ENCODE data around the gene TUB. TPM values are rescaled to one million over a fixed set of nuclear protein-coding genes. Genes with fewer than 3 reads are reported as not detected.

The TUB gene
- total RNA-seq, 1 experiment from 2014 or later, result 2.2 TPM

DNA sequence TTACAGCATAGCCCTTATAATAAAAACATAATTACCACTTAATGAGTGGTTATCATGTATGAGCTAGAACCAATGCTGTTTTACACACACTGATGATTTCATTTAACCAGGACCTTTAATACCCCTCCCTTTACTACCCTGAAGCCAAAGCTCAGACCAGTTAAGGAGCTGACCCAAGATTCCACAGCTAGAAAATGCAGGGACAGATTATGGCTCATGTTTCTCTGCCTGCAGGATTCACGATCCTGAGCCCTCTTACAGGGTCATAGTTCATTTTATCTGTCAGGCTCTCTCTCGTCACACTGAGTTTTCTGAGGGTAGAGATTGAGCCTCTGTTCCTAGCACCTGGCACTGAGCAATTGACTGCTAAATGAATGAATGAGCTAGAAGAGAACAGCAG lies 27.4 kb downstream of the TUB start:
- DNase-seq, result no peak
- no TSS peak for BruUV-seq (replicated peaks)
- Mint-ChIP-seq H3K4me3 (ENCODE audit: low read depth, unreplicated experiment) (no peak overlapping the region), H3K9me3 (ENCODE audit: low read depth, unreplicated experiment) (no peaks in the 10 kb centered on the region), H3K27me3 (ENCODE audit: unreplicated experiment) (peaks cover 25% of the 10 kb centered on the region), H3K4me1 (ENCODE audit: low read depth, unreplicated experiment) (no peaks in the 10 kb centered on the region), H3K36me3 (ENCODE audit: insufficient read depth, unreplicated experiment) (no peaks in the 10 kb centered on the region), H3K27ac (ENCODE audit: unreplicated experiment) (no peak overlapping the region)
- CTCF ChIA-PET, result interaction anchor here (1.7 kb wide), 1 partner anchor 9 kb away, joined by 4 read pairs; no protein-coding TSS in a partner anchor
- intact Hi-C loops (cut with micrococcal nuclease; ENCODE audit: unreplicated experiment), result no loop called here
- no peak for TF ChIP-seq CTCF (IDR thresholded peaks at IDR 0.05; ENCODE audit: unreplicated experiment)

GRCh38 chr11:8109675-8110074 lies 28.7 kb downstream of the TUB start:
- CTCF ChIA-PET, result no interaction called here
- Mint-ChIP-seq H3K27me3 (ENCODE audit: unreplicated experiment) (peaks cover 25% of the 10 kb centered on the region), H3K9me3 (ENCODE audit: low read depth, unreplicated experiment) (peaks cover under 1% of the 10 kb centered on the region), H3K4me1 (ENCODE audit: low read depth, unreplicated experiment) (no peaks in the 10 kb centered on the region), H3K36me3 (ENCODE audit: insufficient read depth, unreplicated experiment) (no peaks in the 10 kb centered on the region), H3K4me3 (ENCODE audit: low read depth, unreplicated experiment) (no peak overlapping the region), H3K27ac (ENCODE audit: unreplicated experiment) (no peak overlapping the region)
- intact Hi-C loops (cut with micrococcal nuclease; ENCODE audit: unreplicated experiment), result no loop called here
- DNase-seq, result no peak
- BruUV-seq (replicated peaks), result no TSS peak
- TF ChIP-seq CTCF (IDR thresholded peaks at IDR 0.05; ENCODE audit: unreplicated experiment), result no peak

- DNase-seq, result no peak
- Mint-ChIP-seq H3K4me3 (ENCODE audit: low read depth, unreplicated experiment) (no peak overlapping the region), H3K9me3 (ENCODE audit: low read depth, unreplicated experiment) (peaks cover 5% of the 10 kb centered on the region), H3K4me1 (ENCODE audit: low read depth, unreplicated experiment) (no peaks in the 10 kb centered on the region), H3K36me3 (ENCODE audit: insufficient read depth, unreplicated experiment) (no peaks in the 10 kb centered on the region), H3K27me3 (ENCODE audit: unreplicated experiment) (peaks cover 25% of the 10 kb centered on the region), H3K27ac (ENCODE audit: unreplicated experiment) (no peak overlapping the region)
- no TSS peak for BruUV-seq (replicated peaks)
- CTCF ChIA-PET, result no interaction called here
- no peak for TF ChIP-seq CTCF (IDR thresholded peaks at IDR 0.05; ENCODE audit: unreplicated experiment)
- intact Hi-C loops (cut with micrococcal nuclease; ENCODE audit: unreplicated experiment), result no loop called here
Measured at GRCh38 chr11:8110396-8110795, 29.4 kb downstream of the TUB start.

GRCh38 chr11:8111636-8112035 lies 30.6 kb downstream of the TUB start:
- Mint-ChIP-seq H3K36me3 (ENCODE audit: insufficient read depth, unreplicated experiment) (no peaks in the 10 kb centered on the region), H3K27me3 (ENCODE audit: unreplicated experiment) (peaks cover 25% of the 10 kb centered on the region), H3K27ac (ENCODE audit: unreplicated experiment) (no peak overlapping the region), H3K4me3 (ENCODE audit: low read depth, unreplicated experiment) (no peak overlapping the region), H3K9me3 (ENCODE audit: low read depth, unreplicated experiment) (peaks cover 5% of the 10 kb centered on the region), H3K4me1 (ENCODE audit: low read depth, unreplicated experiment) (no peaks in the 10 kb centered on the region)
- no peak for TF ChIP-seq CTCF (IDR thresholded peaks at IDR 0.05; ENCODE audit: unreplicated experiment)
- CTCF ChIA-PET, result no interaction called here
- DNase-seq, result no peak
- BruUV-seq (replicated peaks), result no TSS peak
- intact Hi-C loops (cut with micrococcal nuclease; ENCODE audit: unreplicated experiment), result no loop called here

Measured in Calu3 (cell line).